Measurements from ENCODE around the gene EMILIN3.

EMILIN3 gene

GRCh38 chr20:41391587-41392001 lies 25.0 kb upstream of the EMILIN3 start:
- DNase-seq (ENCODE audit: low read depth in 2 of 2): no peak

GRCh38 chr20:41390889-41391288 lies 24.3 kb upstream of the EMILIN3 start:
- no peak for DNase-seq (ENCODE audit: low read depth in 2 of 2)

DNA sequence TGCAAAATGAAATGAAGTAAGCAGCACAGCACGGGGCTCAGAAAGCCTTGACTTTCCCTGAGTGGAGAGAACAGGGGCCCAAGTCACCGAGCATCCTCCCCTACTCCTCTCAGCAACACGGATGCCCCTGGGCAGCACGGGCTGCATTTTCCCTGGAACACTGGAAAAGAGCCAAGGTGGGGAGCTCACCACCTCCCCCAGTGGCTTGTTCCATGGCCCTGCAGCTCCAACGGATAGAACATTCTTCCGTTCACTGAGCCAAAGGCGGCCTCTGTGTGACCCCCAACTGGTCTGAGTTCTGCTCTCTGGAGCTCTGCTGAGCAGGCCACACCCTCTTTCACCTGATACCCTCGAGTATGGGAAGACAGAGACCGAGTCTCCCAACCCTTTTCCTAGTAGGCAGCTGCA lies 20.8 kb upstream of the EMILIN3 start:
- DNase-seq (ENCODE audit: low read depth in 2 of 2): no peak

GRCh38 chr20:41386502-41387427 lies 20.1 kb upstream of the EMILIN3 start:
- no peak for DNase-seq (ENCODE audit: low read depth in 2 of 2)

DNA sequence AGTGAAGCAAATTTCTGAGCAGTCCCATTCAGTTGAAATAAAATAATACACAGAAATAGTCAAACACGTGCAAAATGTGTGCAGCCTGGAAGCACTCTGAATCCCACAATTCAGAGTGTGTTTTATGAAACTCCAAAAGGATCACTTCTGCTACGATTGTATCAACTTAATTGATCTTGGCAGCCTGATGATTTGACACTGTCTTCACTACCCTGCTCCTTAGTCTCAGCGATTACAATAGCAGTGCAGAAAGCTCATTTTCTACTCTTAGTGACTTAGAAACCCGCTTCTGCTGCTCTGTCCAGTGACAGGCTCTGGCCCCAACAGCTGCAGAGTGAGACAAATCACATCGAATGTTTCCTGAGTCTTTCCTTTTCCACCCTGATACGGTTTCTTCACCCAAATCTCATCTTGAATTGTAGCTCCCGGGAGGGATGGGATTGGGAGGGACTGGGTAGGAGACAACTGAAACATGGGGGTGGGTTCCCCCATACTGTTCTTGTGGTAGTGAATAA lies 16.2 kb upstream of the EMILIN3 start:
- DNase-seq (ENCODE audit: low read depth in 2 of 2): no peak

DNA sequence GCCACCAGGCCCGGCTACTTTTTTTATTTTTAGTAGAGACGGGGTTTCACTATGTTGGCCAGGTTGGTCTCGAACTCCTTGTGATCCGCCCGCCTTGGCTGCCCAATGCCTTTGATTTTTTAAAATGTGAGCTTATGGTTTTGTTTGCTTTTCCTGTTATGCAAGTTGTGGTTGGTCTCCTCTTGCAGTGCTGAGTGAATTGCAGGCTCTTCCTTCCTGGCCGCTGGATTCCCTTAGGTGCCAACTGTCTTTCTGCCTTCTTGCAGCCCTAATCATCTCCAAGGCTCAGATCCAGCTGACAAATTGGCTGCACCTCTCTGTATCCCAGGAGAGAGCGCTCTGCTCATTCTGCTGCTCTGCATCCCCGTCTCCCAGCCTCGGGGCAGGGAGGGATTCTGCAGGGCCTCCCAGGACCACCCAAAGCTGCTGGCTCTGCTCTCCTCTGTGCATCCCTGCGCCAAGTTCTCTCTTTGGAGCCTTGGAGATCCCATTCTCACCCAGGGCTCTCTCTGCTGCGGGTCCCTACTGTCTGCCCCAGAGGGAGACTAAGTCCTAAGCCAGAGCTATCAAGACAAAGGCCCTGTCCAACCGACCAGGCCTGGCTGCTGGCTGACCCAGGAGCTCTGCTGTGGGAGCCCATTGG lies 14.1 kb upstream of the EMILIN3 start:
- DNase-seq (ENCODE audit: low read depth in 2 of 2): no peak

GRCh38 chr20:41379551-41379950 lies 12.9 kb upstream of the EMILIN3 start:
- no peak for DNase-seq (ENCODE audit: low read depth in 2 of 2)

GRCh38 chr20:41377275-41377674 lies 10.7 kb upstream of the EMILIN3 start:
- no peak for DNase-seq (ENCODE audit: low read depth in 2 of 2)

DNA sequence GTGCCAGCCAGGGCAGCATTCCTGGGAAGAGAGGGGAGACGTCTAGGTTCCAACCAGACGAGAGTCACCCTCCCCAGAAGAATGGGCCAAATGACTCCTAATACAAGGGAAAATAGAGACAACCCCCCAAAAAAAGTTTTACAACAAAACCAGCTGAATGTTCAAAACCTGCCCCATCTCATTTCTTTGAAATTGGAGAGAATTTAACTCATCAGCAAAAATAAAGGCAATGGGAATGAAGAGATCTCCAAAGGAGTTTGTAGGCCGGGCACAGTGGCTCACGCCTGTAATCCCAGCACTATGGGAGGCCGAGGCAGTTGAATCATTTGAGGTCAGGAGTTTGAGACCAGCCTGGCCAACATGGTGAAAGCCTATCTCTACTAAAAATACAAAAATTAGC lies 9.7 kb upstream of the EMILIN3 start:
- DNase-seq (ENCODE audit: low read depth in 2 of 2): no peak

DNA sequence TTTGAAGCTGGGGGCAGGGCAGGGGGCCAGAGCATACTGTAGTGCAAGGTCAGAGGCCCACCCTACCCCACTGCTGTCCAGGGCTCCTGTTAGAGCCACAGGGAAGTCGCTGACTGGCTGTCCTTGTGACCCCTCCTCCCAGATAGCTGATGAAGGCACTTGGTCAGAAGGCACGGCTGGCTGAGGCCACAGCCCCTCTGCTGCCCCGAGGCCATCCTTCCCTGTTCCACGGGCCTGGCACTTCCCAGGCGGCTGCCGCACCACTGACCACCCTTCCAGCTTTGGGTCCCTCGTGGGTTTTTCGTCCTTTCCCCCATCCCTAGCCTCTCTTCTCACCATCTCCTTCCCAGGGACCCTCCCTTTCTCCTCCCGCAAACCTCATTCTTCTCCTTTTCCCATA lies 9.2 kb upstream of the EMILIN3 start:
- no peak for DNase-seq (ENCODE audit: low read depth in 2 of 2)

GRCh38 chr20:41373931-41374920 lies 7.6 kb upstream of the EMILIN3 start:
- no peak for DNase-seq (ENCODE audit: low read depth in 2 of 2)

- DNase-seq (ENCODE audit: low read depth in 2 of 2): no peak
Measured at GRCh38 chr20:41373251-41373783, 6.7 kb upstream of the EMILIN3 start.

GRCh38 chr20:41371371-41371770 lies 4.8 kb upstream of the EMILIN3 start:
- DNase-seq (ENCODE audit: low read depth in 2 of 2): no peak

- no peak for DNase-seq (ENCODE audit: low read depth in 2 of 2)
Measured at GRCh38 chr20:41370176-41370575, 3.6 kb upstream of the EMILIN3 start.

GRCh38 chr20:41369673-41370072 lies 3.1 kb upstream of the EMILIN3 start:
- no peak for DNase-seq (ENCODE audit: low read depth in 2 of 2)

- no peak for DNase-seq (ENCODE audit: low read depth in 2 of 2)
Measured at GRCh38 chr20:41367956-41368355, 1.3 kb upstream of the EMILIN3 start.

- no peak for DNase-seq (ENCODE audit: low read depth in 2 of 2)
Measured at GRCh38 chr20:41367393-41367695, 726 bp upstream of the EMILIN3 start.

- no peak for DNase-seq (ENCODE audit: low read depth in 2 of 2)
Measured at GRCh38 chr20:41365777-41366545, 657 bp downstream of the EMILIN3 start.

- no peak for DNase-seq (ENCODE audit: low read depth in 2 of 2)
Measured at GRCh38 chr20:41364967-41365765, 1.5 kb downstream of the EMILIN3 start.

DNA sequence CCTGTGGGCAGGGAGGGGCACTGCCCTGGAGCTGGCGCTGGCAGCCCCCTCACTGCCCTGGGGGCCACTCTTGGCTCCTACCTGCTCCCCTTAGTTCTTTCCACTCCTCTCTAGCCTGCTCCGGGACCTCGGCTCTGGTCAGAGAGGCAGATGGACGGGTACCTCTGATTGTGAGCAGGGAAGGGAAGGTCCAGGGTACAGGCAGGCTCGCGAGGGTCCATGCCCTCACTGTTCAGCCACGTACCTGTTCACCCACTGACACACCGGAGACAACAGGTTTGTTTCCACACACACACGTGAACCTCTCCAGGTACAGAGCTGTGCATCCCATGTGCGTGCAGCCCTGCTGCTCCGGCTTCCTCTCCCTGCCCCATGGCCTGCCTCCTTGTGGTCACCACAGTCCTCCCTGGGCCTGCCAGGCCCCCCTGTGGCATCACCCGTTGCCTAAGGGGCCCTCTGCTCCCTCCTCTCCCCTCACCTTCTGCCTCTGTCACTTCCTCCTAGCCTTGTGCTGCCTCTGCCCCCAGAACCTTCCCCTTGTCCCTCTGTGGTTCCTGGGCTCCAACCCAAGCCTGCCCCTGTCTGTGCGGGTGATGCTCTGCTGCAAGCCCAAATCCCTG lies 2.3 kb downstream of the EMILIN3 start:
- no peak for DNase-seq (ENCODE audit: low read depth in 2 of 2)
